ENCODE data around the gene CRISPLD2.
A peak's percentile ranks its signal among the peaks of the same experiment; 100 is the strongest.

Gene CRISPLD2

GRCh38 chr16:84918006-84918909 lies 98.5 kb downstream of the CRISPLD2 start:
- DNase-seq, result no peak

DNA sequence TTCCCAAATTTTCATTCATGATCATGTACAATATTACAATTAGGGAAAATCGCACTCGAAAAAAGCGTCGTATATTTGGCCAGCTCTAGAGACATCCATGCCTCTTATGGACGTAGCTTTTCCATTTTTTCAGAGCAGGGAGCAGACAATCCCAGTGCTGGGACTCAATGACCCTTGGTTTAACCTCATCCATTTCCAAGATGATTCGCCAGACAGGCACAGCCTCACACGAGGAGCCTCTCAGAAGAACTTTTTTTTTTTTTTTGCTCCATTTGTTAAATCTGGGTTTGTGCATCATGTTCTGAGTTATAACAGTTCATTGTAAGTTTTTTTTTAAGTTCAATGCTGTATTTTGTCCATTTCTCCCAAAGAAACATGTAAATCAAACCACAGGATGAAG lies 99.5 kb downstream of the CRISPLD2 start:
- no peak for DNase-seq

DNA sequence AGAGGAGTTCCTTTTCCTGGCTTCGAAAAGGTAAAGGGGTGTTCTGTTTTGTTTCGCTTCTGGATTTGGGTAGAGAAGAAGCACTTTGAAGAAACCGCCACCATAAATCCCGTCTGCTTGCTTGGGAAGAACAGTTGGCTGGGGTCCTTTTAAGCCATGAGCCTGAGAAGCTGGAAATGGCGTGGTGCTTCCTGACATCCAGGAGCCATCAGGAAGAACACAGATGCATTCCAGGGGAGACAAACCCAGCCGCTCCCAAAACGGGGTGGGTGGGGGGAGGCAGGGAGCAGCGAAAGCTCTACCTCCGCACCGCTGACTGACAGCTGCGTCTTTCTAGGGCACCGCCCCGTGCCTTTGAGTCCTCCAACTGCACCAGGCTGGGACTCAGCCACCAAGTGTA lies 99.9 kb downstream of the CRISPLD2 start:
- DNase-seq, result no peak

GRCh38 chr16:84920333-84920732 lies 100.5 kb downstream of the CRISPLD2 start:
- DNase-seq, result no peak

DNA sequence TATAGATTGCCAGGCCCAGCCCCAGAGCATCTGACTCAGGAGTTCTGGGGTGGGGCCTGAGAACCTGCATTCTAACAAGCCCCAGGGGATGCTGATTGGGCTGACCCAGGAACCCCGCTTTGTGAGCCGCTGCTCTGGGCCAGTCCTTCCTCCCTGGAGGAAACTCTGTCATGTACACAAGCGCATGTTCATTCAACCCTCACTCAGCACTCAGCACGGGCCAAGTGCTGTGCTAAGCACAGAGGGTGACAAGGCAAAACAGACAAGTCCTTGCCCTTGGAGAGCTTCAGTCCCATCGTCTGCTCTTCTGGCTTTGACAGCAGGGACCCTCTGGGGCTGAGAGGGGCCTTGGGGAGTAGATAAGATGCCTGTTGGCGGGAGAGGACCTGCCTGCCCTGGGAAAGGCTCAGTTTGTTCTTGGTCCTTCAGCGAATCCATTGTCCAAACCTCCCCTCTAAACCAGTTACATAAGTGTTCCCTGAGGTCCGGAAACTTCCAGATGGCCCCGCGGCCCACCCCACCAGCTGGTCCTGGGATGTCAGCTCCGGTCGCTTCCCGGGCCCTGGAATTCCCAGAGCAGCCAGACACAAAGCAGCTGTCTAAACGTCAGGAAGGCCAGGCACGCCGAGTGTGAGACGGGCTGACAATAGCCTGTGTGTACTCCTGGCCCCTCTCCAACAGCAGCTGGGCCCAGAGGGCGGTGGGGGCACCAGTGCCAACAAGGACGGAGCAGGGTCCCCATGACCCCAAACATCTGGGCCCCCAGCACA lies 102.8 kb downstream of the CRISPLD2 start:
- DNase-seq, result no peak

DNA sequence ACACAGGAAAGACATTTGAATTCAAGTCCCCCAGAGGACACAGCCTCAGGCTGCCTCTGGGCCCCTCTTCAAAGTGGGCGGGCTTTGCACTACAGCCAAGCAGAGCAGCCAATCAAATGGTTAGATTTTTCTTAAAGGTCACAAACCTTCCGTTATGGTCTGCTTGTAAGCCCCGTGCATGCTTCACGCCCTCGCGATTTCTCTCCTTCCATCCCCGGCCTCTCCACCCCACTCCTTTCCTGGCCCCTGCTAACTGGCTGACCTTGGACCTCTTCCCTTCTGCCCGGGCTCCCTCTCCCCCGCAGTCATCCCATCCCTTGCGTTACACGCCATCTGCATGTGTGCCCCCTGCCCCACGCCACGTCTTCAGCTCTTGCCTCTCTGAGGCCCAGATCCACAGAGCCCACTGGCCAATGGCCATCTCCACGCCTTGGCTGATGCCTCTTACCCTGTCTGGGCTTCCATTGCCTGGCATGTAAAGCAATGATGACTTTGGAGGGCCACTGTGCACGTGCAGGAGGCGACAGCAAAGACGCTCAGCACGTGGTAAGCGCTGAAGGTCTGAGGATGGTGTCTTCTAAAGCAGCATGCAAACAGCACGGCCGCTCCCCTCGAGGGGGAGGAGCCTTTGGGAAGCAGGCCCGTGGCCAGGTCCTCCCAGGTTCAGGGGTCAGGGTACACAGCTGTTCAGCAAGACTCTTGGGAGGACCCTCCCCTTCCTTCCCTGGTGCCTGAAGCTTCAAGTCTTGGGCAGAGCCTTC lies 104.7 kb downstream of the CRISPLD2 start:
- DNase-seq, result no peak

DNA sequence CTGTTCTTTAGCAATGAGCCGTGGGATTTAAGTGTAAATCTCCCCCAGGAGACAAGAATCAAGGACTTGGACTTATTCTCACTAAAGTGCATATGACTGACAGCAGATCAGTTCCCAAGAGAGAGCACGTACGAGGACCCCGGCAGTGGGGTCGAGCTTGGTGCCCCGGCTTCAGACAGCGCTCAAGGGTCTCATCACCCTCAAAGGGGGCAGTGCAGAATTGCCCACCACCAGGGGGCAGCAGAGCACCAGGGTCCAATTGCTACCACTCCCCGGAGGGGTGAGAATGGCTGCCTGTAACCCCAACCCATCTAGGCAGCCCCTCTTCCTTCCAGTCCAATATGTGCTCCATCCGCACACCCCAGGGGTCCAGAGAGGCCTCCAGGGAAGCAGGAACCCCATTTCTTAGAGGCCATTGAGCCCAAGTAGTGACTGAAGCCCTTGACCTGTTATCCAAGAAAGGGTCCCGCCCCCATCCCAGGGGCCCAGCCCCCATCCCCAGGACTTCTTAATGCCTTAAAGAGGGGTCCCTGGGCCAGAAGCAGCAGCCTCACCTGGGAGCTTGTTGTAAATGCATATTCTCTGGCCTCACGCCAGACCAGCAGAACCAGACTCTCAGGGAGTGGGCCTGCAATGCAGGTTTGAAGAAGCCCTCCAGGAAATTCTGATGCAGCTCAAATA lies 105.4 kb downstream of the CRISPLD2 start:
- peak; percentile 57 for DNase-seq

- DNase-seq, result no peak
These were observed 106.1 kb downstream of the CRISPLD2 start for GRCh38 chr16:84925773-84926372.

- no peak for DNase-seq
These were observed 106.7 kb downstream of the CRISPLD2 start for GRCh38 chr16:84926462-84926861.

DNA sequence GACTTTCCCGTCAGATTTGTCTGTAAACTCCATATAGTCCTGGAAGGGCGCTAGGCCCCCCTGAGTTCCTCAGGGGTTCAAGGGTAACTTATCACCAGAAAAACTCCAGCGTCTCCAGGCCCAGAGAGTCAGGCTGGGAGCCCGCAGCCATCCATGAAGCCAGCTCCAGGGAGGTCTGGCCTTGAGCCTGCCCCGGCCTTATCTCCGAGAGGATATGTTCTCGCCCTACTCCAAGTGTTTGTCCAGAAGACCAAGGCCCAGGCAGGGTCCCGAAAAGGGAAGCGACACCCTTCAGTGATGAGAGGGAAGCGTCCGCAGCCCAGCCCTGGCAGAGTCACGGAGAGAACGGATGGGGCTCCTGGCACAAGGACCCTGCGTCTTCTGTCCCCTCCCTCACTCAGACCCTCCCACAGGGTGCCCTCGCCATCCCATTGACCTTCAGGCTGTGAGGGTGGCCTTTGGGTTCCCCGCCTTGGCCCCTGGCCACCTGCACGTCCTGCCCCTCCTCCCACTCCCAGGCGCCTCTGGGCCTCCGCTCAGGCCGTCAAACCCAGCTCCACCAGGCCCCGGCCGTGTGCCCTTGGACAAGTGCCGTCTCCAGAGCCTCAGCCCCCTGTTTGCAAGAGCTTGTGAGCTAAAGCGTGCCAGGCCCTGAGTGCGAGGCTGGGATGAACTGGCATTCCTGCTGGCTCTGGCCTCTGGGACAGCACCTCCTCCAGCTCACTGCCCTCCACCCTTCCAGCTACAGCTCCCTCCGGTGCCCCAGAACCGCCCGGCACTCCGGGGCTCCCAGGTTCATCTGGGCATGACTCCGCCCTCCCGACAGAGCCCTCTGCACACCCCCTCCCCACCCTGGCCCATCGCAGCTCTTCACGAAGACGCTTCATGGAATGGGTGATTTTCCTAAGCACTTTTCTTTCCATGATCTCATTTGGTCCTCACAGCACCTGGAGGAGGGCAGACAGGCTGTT lies 108.1 kb downstream of the CRISPLD2 start:
- DNase-seq, result no peak

DNA sequence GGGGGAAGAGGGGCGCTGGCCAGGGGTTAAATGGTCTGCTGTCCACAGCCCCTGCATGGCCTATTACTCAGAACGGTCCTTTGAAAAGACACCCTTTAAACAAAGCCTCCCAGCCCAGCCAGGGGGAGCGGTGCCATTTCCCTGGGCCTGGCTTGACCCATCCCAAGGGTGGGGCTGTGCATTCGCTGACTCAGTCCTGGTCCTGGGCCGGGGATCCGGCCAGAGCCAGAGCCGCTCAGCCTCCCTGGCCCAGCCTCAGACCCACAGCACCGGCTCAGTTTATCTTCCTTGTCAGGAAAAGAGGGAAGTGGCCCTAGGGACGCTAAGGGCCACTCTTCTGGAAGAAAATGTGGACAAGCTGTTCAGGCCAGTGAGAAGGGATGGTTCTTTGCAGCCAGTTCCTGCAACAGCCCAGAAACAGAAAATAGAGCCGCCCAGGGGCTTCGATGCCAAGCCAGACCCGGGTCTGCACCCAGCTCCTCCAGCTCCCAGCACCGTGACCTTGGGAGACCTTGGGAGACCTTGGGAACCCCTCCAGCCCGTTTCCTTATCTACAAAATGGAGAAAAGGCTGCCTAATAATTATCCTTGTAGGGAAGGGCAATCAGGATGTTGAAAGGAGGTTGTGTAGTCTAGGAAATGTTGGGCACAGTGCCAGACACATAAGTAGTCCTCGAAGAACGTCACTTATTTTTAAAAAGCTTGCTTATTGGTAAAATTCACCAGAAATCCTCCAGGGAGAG lies 109.1 kb downstream of the CRISPLD2 start:
- DNase-seq, result no peak

DNA sequence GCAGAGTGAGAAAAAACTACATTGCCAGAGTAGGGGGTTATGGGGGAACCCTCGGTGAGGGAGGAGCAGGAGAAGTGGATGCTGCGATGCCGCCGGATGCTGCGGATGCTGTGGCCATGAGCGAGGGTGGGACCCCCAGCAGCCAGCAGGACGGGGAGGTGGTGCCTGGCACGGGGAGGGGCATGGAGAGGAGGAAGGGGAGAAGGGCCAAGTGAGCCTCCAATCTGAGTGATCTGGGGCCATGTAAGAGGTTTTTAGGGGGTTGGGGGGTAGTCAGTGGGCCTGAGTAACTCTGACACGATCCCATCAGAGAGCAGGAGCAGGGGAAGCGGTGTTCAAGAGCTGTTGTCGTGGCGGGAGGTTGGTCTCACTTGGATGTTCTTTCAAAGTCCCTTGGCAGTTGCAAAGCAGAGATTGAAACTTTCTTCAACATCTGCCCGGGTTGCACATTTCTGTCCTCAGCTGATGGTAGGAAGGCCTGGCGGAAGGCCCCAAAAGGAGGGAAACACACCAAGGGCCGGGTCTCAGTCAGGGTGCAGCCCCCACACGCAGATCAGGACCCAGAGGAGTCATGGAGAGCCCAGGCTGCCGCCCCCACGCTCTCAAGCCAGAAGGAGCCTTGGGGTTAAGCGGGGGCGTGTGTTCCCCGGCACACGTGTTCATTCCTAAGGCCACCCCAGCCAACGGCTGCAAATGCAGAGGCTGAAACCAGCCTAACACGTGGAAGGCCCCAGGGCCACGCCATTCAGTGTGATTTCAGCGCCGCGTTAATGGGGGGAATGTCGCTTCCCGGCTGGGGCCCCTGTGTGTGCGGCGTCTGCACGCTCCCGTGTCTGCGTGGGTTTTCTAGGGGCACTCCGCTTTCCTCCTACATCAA lies 109.9 kb downstream of the CRISPLD2 start:
- DNase-seq, result no peak

- DNase-seq, result peak; percentile 12
These were observed 110.7 kb downstream of the CRISPLD2 start for GRCh38 chr16:84930298-84931106.

DNA sequence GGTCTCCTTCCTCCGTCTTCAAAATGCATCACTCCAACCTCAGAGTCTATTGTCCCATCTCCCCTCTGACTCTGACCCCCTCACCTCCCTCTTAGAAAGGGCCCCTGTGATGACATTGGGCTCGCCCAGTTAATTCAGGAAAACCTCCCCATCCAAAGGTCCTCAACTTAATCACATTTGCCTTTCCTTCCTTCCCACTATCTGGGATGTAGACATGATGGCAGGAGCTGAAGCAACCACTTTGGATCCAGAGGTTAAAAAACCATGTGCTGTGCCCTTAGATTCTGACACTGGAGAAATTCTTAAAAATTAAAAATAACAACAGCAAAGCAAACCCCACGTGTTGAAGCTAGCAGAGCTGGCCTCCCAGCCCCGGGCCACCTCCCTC lies 111.3 kb downstream of the CRISPLD2 start:
- DNase-seq, result no peak

DNA sequence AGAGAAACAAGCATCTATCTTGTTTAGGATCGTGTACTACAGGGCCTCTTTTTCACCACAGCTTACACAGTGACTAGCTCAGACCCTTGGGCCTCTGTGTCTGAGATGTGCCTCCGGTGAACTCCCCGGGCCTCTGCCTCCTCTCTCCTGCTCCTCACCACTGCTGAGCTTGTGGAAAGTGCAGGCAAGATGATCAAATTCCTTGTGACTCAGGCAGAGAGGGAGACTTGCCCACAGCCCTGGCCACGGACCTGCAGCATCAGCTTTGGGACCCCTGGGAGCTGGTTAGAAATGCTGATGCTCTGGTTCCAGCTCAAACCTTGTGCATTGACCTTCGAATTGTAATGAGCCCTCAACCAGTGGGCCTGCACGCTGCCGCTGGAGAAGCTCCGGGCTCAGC lies 111.7 kb downstream of the CRISPLD2 start:
- no peak for DNase-seq

GRCh38 chr16:84932681-84933080 lies 112.9 kb downstream of the CRISPLD2 start:
- no peak for DNase-seq

- no peak for DNase-seq
These were observed 114.2 kb downstream of the CRISPLD2 start for GRCh38 chr16:84933774-84934631.

Data from CD4-positive, alpha-beta T cell treated with Interleukin-17A for 1 hour (primary cell).